ENCODE data around the gene ZNF618.

ZNF618 gene

GRCh38 chr9:114031948-114032840, 156.1 kb downstream of the ZNF618 start:
- TF ChIP-seq CTCF (conservative IDR thresholded peaks at IDR 0.05), result no peak

GRCh38 chr9:114033397-114034103, 157.4 kb downstream of the ZNF618 start:
- H3K27ac ChIP-seq, result no peak overlapping the region
- TF ChIP-seq CTCF (conservative IDR thresholded peaks at IDR 0.05), result peak; percentile 72

More at GRCh38 chr9:114031948-114032840, 156.1 kb downstream of the ZNF618 start:
- H3K27ac ChIP-seq, result no peak overlapping the region

GRCh38 chr9:114034196-114034595, 158.1 kb downstream of the ZNF618 start:
- no peak overlapping the region for H3K27ac ChIP-seq
- TF ChIP-seq CTCF (conservative IDR thresholded peaks at IDR 0.05), result no peak

- H3K27ac ChIP-seq, result no peak overlapping the region
- TF ChIP-seq CTCF (conservative IDR thresholded peaks at IDR 0.05), result no peak
These were observed 158.6 kb downstream of the ZNF618 start for GRCh38 chr9:114034661-114035062.

GRCh38 chr9:114035221-114035844, 159.2 kb downstream of the ZNF618 start:
- H3K27ac ChIP-seq, result no peak overlapping the region
- no peak for TF ChIP-seq CTCF (conservative IDR thresholded peaks at IDR 0.05)

- H3K27ac ChIP-seq, result no peak overlapping the region
- no peak for TF ChIP-seq CTCF (conservative IDR thresholded peaks at IDR 0.05)
These were observed 160.0 kb downstream of the ZNF618 start for GRCh38 chr9:114035845-114036801.
